Fibroblast of gingiva (primary cell): ENCODE data around the gene AJAP1.

Source experiments
- DNase-seq: peaks from one replicate; pipeline ENCODE4 v3.0.0-alpha.2; 2011; ENCODE audit warnings: low read depth

AJAP1 gene

GRCh38 chr1:4837031-4837600, 182.7 kb downstream of the AJAP1 start:
- no peak for DNase-seq

GRCh38 chr1:4837752-4838151, 183.3 kb downstream of the AJAP1 start:
- DNase-seq = no peak

- DNase-seq = no peak
Observed at GRCh38 chr1:4838231-4838630, 183.8 kb downstream of the AJAP1 start.
